HAP-1 (cell line): ENCODE measurements around the gene ACACB.

Experiments used
- DNase-seq, 2 experiments: peaks; one replicate each; pipeline ENCODE4 v3.0.0-alpha.2; 2016 to 2020; ENCODE audit warnings: low spot score in 2 of 2
- H3K27me3 ChIP-seq: fragments of 250-450 bp; sonication (Bioruptor Pico); 2 replicates; pipeline ENCODE4 v1.5.1; 2020; ENCODE audit warnings: low read depth, mild to moderate bottlenecking, moderate library complexity
- H3K36me3 ChIP-seq: fragments of 250-450 bp; sonication (Bioruptor Pico); replicated peaks from 2 replicates; pipeline ENCODE4 v1.5.1; 2020; ENCODE audit warnings: mild to moderate bottlenecking
- H3K4me1 ChIP-seq: fragments of 250-450 bp; sonication (Bioruptor Pico); 2 replicates; pipeline ENCODE4 v1.5.1; 2020; ENCODE audit warnings: mild to moderate bottlenecking
- H3K4me3 ChIP-seq: fragments of 250-450 bp; sonication (Bioruptor Pico); 2 replicates; pipeline ENCODE4 v1.5.1; 2020; ENCODE audit warnings: mild to moderate bottlenecking, moderate library complexity
- H3K9me3 ChIP-seq: fragments of 250-450 bp; sonication (Bioruptor Pico); 2 replicates; pipeline ENCODE4 v1.5.1; 2020; ENCODE audit warnings: mild to moderate bottlenecking, moderate library complexity
- in situ Hi-C: fragments of 300-500 bp; cut with MboI; formaldehyde crosslinking; loops from 3 replicates; pipeline ENCODE4 v1.14.3; 2020; ENCODE audit warnings: low sequenced_read_pairs, inconsistent platforms, mixed read lengths

The ACACB gene

GRCh38 chr12:109182041-109182839 is 65.9 kb downstream of the ACACB start:
- Histone ChIP-seq H3K4me1 (no peaks in the 10 kb centered on the region), H3K36me3 (no peaks in the 10 kb centered on the region), H3K4me3 (no peak overlapping the region), H3K27me3 (no peaks in the 10 kb centered on the region), H3K9me3 (no peaks in the 10 kb centered on the region)
- in situ Hi-C loops, result no loop called here
- DNase-seq, result no peak

GRCh38 chr12:109185441-109185840 is 69.1 kb downstream of the ACACB start:
- H3K9me3 ChIP-seq, result no peaks in the 10 kb centered on the region
- DNase-seq, result no peak

GRCh38 chr12:109186993-109187653 is 70.7 kb downstream of the ACACB start:
- Histone ChIP-seq H3K4me1 (no peaks in the 10 kb centered on the region), H3K36me3 (0 out of 2 replicates have a peak, but pooled peaks cover 3% of the 10 kb centered on the region), H3K4me3 (no peak overlapping the region), H3K9me3 (no peaks in the 10 kb centered on the region), H3K27me3 (no peaks in the 10 kb centered on the region)
- in situ Hi-C loops, result no loop called here
- DNase-seq, result no peak

More at GRCh38 chr12:109185441-109185840, 69.1 kb downstream of the ACACB start:
- Histone ChIP-seq H3K27me3 (no peaks in the 10 kb centered on the region), H3K36me3 (0 out of 2 replicates have a peak, but pooled peaks cover 3% of the 10 kb centered on the region), H3K4me1 (no peaks in the 10 kb centered on the region), H3K4me3 (no peak overlapping the region)
- in situ Hi-C loops, result no loop called here

DNA sequence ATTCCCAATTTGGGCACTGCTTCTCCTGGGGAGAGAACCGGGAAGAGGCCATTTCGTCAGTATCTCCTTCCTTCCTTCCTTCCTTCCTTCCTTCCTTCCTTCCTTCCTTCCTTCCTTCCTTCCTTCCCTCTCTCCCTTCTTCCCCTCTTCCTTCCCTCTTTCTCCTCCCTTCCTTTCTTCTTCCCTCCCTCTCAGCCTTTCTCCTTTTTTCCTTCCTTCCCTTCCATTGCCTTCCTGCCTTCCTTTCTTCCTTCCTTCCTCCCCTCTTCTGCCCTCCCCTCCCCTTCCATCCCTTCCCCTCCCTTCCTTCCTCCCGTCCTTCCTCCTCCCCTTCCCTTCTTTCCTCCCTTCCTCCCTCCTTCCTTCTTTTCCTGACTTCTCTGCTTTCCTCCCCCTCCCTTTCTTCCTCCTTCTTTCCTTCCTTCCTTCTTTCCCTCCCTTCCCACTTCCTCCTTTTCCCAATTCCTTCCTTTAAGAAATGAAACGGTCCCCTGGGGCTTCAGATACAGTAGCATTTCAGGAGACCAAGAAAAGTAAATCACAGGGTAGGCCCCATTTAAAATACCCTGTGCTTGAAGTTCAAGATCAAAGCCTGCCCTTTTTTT is 71.8 kb downstream of the ACACB start:
- no peak for DNase-seq
- H3K4me1 ChIP-seq, result no peaks in the 10 kb centered on the region
- no peak overlapping the region for H3K4me3 ChIP-seq
- H3K36me3 ChIP-seq, result 0 out of 2 replicates have a peak, but pooled peaks cover 3% of the 10 kb centered on the region
- H3K9me3 ChIP-seq, result no peaks in the 10 kb centered on the region
- in situ Hi-C loops, result no loop called here
- H3K27me3 ChIP-seq, result no peaks in the 10 kb centered on the region

DNA sequence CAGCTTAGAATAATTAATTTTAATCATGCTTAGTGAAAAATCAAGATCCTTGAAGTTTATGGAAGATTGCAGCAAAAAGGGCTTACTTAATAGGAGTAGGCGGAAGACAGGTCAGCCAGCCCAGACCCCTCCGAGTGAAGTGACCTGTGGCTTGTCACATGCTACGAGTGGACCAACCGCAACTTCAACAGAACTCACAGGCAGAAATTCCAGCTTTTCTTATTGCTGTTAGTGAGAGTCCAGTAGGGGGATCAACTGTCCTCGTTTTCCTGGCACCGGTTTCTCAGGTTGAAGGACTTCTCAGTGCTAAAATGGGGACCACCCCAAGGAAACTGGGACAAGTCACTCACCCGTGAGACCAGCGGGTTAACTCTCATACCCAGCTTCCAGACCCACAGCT is 72.9 kb downstream of the ACACB start:
- Histone ChIP-seq H3K9me3 (no peaks in the 10 kb centered on the region), H3K36me3 (0 out of 2 replicates have a peak, but pooled peaks cover 3% of the 10 kb centered on the region), H3K27me3 (no peaks in the 10 kb centered on the region), H3K4me3 (no peak overlapping the region), H3K4me1 (no peaks in the 10 kb centered on the region)
- in situ Hi-C loops, result no loop called here
- no peak for DNase-seq

- Histone ChIP-seq H3K27me3 (no peaks in the 10 kb centered on the region), H3K36me3 (peaks cover 3% of the 10 kb centered on the region; the same call in 1 of the 2 replicates), H3K4me1 (no peaks in the 10 kb centered on the region), H3K9me3 (no peaks in the 10 kb centered on the region), H3K4me3 (no peak overlapping the region)
- DNase-seq, result no peak
- in situ Hi-C loops, result no loop called here
Measured at GRCh38 chr12:109191621-109192250, 75.3 kb downstream of the ACACB start.

DNA sequence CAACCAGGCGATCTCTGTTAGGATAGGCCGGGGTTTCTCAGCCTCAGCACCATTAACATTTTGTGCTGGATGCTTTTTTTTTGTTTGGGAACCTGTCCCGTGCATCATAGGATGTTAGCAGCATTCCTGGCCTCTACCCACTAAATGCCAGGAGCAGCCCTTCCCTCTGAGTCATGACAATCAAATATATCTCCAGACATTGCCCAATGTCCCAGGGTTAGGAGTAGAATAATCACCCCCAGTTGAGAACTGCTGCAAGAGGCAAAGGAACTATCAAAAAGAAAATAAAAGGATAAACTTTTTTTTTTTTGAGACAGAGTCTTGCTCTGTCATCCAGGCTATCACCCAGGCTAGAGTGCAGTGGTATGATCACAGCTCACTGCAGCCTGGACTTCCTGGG is 76.0 kb downstream of the ACACB start:
- no peak for DNase-seq
- no peaks in the 10 kb centered on the region for H3K9me3 ChIP-seq

DNA sequence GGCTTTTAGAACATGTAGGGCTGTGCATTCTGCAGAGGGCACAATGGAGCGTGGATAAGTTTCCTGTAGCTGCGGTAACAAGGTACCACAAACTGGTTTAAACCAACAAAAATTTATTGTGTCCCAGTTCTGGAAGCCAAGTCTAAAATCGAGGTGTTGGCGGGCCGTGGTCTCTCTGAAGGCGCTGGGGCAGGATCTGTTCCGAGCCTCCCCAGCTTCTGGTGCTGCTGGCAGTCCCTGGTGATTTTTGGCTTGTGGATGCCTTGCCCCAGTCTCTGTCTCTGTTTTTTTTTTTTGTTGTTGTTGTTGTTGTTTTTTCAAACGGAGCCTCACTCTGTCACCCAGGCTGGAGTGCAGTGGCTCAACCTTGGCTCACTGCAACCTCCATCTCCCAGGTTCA is 77.5 kb downstream of the ACACB start:
- no peaks in the 10 kb centered on the region for H3K27me3 ChIP-seq
- no peaks in the 10 kb centered on the region for H3K9me3 ChIP-seq
- in situ Hi-C loops, result no loop called here
- no peak overlapping the region for H3K4me3 ChIP-seq
- DNase-seq, result no peak
- peaks cover under 1% of the 10 kb centered on the region; the same call in 1 of the 2 replicates for H3K36me3 ChIP-seq
- no peaks in the 10 kb centered on the region for H3K4me1 ChIP-seq

More for the DNA sequence above, 76.0 kb downstream of the ACACB start:
- Histone ChIP-seq H3K27me3 (no peaks in the 10 kb centered on the region), H3K4me1 (no peaks in the 10 kb centered on the region), H3K4me3 (no peak overlapping the region), H3K36me3 (peaks cover 3% of the 10 kb centered on the region; the same call in 1 of the 2 replicates)
- in situ Hi-C loops, result no loop called here

- Histone ChIP-seq H3K9me3 (no peaks in the 10 kb centered on the region), H3K4me1 (no peaks in the 10 kb centered on the region), H3K36me3 (no peaks in the 10 kb centered on the region; the same call in 1 of the 2 replicates), H3K4me3 (no peak overlapping the region), H3K27me3 (no peaks in the 10 kb centered on the region)
- in situ Hi-C loops, result no loop called here
- DNase-seq, result no peak
Measured at GRCh38 chr12:109196332-109196731, 79.9 kb downstream of the ACACB start.

GRCh38 chr12:109197327-109197726 is 80.9 kb downstream of the ACACB start:
- no peaks in the 10 kb centered on the region for H3K27me3 ChIP-seq
- H3K36me3 ChIP-seq, result no peaks in the 10 kb centered on the region; the same call in 1 of the 2 replicates
- in situ Hi-C loops, result no loop called here
- no peaks in the 10 kb centered on the region for H3K9me3 ChIP-seq
- H3K4me1 ChIP-seq, result no peaks in the 10 kb centered on the region
- no peak for DNase-seq
- no peak overlapping the region for H3K4me3 ChIP-seq

GRCh38 chr12:109199324-109199723 is 82.9 kb downstream of the ACACB start:
- H3K27me3 ChIP-seq, result no peaks in the 10 kb centered on the region
- no peaks in the 10 kb centered on the region for H3K4me1 ChIP-seq
- no peaks in the 10 kb centered on the region; the same call in 1 of the 2 replicates for H3K36me3 ChIP-seq
- H3K4me3 ChIP-seq, result no peak overlapping the region
- H3K9me3 ChIP-seq, result no peaks in the 10 kb centered on the region
- no peak for DNase-seq
- in situ Hi-C loops, result no loop called here

DNA sequence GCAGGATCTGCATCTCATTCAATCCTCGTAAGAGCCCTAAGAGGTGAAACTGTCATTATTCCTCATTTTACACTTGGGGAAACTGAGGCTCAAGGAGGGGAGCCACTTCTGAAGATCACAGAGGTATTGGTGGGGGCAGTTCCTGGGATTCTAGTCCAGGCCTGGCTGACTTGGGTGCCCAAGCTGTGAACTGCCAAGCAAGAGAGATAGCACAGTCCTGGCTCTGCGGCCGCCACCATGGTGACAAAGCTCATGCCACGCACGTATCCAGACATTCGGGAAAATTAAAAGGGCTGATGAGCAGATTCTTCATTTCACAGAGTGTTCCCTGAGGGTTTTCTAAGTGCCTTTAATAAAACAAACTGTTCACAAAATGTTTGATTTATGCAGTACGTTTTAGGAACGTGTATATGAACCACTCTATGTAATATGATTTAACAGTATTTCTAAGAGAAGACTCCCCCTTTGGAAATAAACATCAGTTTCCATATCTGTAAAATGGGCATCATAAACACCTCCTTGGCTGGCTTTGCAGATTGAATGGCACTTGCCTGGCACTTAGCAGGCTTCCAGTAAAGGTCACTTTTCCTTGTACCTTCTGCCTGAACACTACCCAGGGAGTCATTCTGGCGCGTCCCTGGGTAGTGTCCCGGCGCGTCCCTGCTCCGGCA is 84.6 kb downstream of the ACACB start:
- no peak overlapping the region for H3K4me3 ChIP-seq
- no peak for DNase-seq
- no peaks in the 10 kb centered on the region for H3K9me3 ChIP-seq
- no peaks in the 10 kb centered on the region for H3K36me3 ChIP-seq
- in situ Hi-C loops, result no loop called here
- H3K4me1 ChIP-seq, result no peaks in the 10 kb centered on the region
- no peaks in the 10 kb centered on the region for H3K27me3 ChIP-seq

GRCh38 chr12:109201496-109201885 is 85.1 kb downstream of the ACACB start:
- Histone ChIP-seq H3K4me3 (no peak overlapping the region), H3K27me3 (no peaks in the 10 kb centered on the region), H3K36me3 (no peaks in the 10 kb centered on the region), H3K9me3 (no peaks in the 10 kb centered on the region), H3K4me1 (no peaks in the 10 kb centered on the region)
- in situ Hi-C loops, result no loop called here
- DNase-seq, result no peak
